Bronchus fibroblast of lung (primary cell): ENCODE results near the gene CDKN2B-AS1. TPM values are rescaled to one million over a fixed set of nuclear protein-coding genes. Genes with fewer than 3 reads are reported as not detected.

Source experiments
- total RNA-seq: library from RNA; depleted of rRNA; stranded (reverse); fragments of >200 nt; gene quantifications from 2 replicates; pipeline ENCODE4 v1.2.3, GENCODE V29; 2015

Gene CDKN2B-AS1
- total RNA-seq, result 0.84 and 0.89 TPM in 2 replicates

GRCh38 chr9:21994556-21995005 is at the start of gene CDKN2B-AS1:
TSS of gene CDKN2B-AS1 (plus strand) at chr9:21994791.

GRCh38 chr9:21993893-21994555 is 567 bp upstream of the CDKN2B-AS1 start, which contains the start of gene CDKN2A:
TSS of gene CDKN2A (minus strand) at chr9:21994392.

GRCh38 chr9:22008717-22009505 is 14.3 kb downstream of the CDKN2B-AS1 start, which contains the start of gene CDKN2B:
TSS of gene CDKN2B (minus strand) at chr9:22009305. CDS start at chr9:22008953, 352 bp downstream.

Other genes with a start within 250 kb of the CDKN2B-AS1 start
- 17.8 and 24.2 TPM in 2 replicates for gene MTAP, start 192.2 kb upstream of the CDKN2B-AS1 start, total RNA-seq
- 5.7 and 10.0 TPM in 2 replicates for gene CDKN2A, start 399 bp upstream of the CDKN2B-AS1 start, total RNA-seq
- gene CDKN2B, start 14.5 kb downstream of the CDKN2B-AS1 start, total RNA-seq, result 9.6 and 10.4 TPM in 2 replicates